HCT116 (cell line): Measurements from ENCODE around the gene BRCA2. TPM values are rescaled to one million over a fixed set of nuclear protein-coding genes. Genes with fewer than 3 reads are reported as not detected.

ENCODE experiments used
- ATAC-seq: fragments of 200-7000 bp; cut with Tn5 transposase; 2 replicates; pipeline ENCODE4 v1.9.1; 2020; ENCODE audit warnings: mild to moderate bottlenecking, moderate library complexity
- BruUV-seq: library from RNA; stranded (reverse); fragments of 400-500 nt; replicated peaks from 2 replicates; lab custom pipeline; 2021; lab: Mats Ljungman, UMichigan
- CTCF ChIA-PET: fragments of 300-600 bp; sonication (Branson Sonifier 250); formaldehyde crosslinking; loops from one replicate; lab custom pipeline; 2021; ENCODE audit warnings: antibody characterized with exemption; lab: Charles Lee
- POLR2A ChIA-PET: fragments of 300-600, 350-600 bp; sonication (Branson Sonifier 250); formaldehyde crosslinking; loops from one replicate; lab custom pipeline; 2021; ENCODE audit warnings: antibody characterized with exemption; lab: Charles Lee
- RAD21 ChIA-PET, 2 experiments: fragments of 300-600 bp; sonication (Branson Sonifier 250); formaldehyde crosslinking; loops; one replicate each; lab custom pipeline; 2023; ENCODE audit warnings: low total read pairs in 2 of 2; ENCODE audit not compliant: uncharacterized antibody in 2 of 2, unreplicated experiment in 2 of 2, low non-redundant PET in 1 of 2; lab: Charles Lee
- DNase-seq: peaks from one replicate; pipeline ENCODE4 v3.0.0-alpha.2; 2010; ENCODE audit warnings: low read depth, low spot score
- H2AFZ ChIP-seq: fragments of 200-600 bp; shearing (Covaris generic), sonication (generic); 2 replicates; pipeline ENCODE4 v1.6.1; 2017; ENCODE audit warnings: low read depth, mixed run types, mixed read lengths, antibody characterized with exemption, low read length; ENCODE audit not compliant: poor library complexity, severe bottlenecking
- H3K27ac ChIP-seq: 2 replicates; pipeline ENCODE4 v1.5.1; 2012; ENCODE audit warnings: low read depth, low read length
- H3K27me3 ChIP-seq: fragments of 200-600 bp; sonication (generic); 2 replicates; pipeline ENCODE4 v1.6.1; 2016; ENCODE audit warnings: mixed run types, low read length, mixed read lengths; ENCODE audit not compliant: insufficient read depth
- H3K36me3 ChIP-seq, 2 experiments: fragments of 200-500 bp in 1 of 2; fragments of 200-600 bp in 1 of 2; sonication (Bioruptor generic) in 1 of 2; sonication (generic) in 1 of 2; 2 replicates each; pipeline versions ENCODE4 v1.5.1 to v1.6.1; 2014 to 2016; ENCODE audit warnings: low read length in 2 of 2, inconsistent platforms in 1 of 2, mixed read lengths in 1 of 2, mixed run types in 1 of 2; ENCODE audit not compliant: insufficient read depth in 2 of 2, control insufficient read depth in 1 of 2
- H3K4me1 ChIP-seq, 2 experiments: fragments of 200-600 bp in 1 of 2; sonication (generic) in 1 of 2; 2 replicates each; pipeline versions ENCODE4 v1.5.1 to v1.6.1; 2012 to 2017; ENCODE audit warnings: low read length in 2 of 2, inconsistent platforms in 1 of 2, mild to moderate bottlenecking in 1 of 2, mixed read lengths in 1 of 2, mixed run types in 1 of 2, moderate library complexity in 1 of 2; ENCODE audit not compliant: insufficient read depth in 2 of 2, control insufficient read depth in 1 of 2
- H3K4me2 ChIP-seq: fragments of 200-600 bp; sonication (generic); 2 replicates; pipeline ENCODE4 v1.6.1; 2017; ENCODE audit warnings: mixed run types, low read length, mixed read lengths
- H3K4me3 ChIP-seq, 2 experiments: fragments of 200-600 bp in 1 of 2; sonication (generic) in 1 of 2; replicated peaks in 1 of 2; 2 replicates each; pipeline ENCODE4 v1.5.1; 2011 to 2016; ENCODE audit warnings: low read length in 2 of 2, control low read depth in 1 of 2, low read depth in 1 of 2, mild to moderate bottlenecking in 1 of 2, mixed read lengths in 1 of 2, mixed run types in 1 of 2
- H3K79me2 ChIP-seq: fragments of 200-600 bp; sonication (generic); 2 replicates; pipeline ENCODE4 v1.6.1; 2017; ENCODE audit warnings: mild to moderate bottlenecking, mixed run types, low read length, moderate library complexity, mixed read lengths; ENCODE audit not compliant: insufficient read depth
- H3K9ac ChIP-seq: fragments of 200-600 bp; sonication (generic); 2 replicates; pipeline ENCODE4 v1.6.1; 2016; ENCODE audit warnings: low read length, mixed read lengths
- H3K9me2 ChIP-seq: fragments of 200-600 bp; sonication (generic), shearing (Covaris generic); 2 replicates; pipeline ENCODE4 v1.6.1; 2017; ENCODE audit warnings: mixed run types, mild to moderate bottlenecking, moderate library complexity; ENCODE audit not compliant: insufficient read depth
- H3K9me3 ChIP-seq, 2 experiments: fragments of 200-500 bp in 1 of 2; fragments of 200-600 bp in 1 of 2; sonication (Bioruptor generic) in 1 of 2; sonication (generic) in 1 of 2; 2 replicates each; pipeline ENCODE4 v1.6.1; 2014 to 2017; ENCODE audit warnings: low read length in 2 of 2, mixed read lengths in 2 of 2, inconsistent platforms in 1 of 2, low read depth in 1 of 2, mild to moderate bottlenecking in 1 of 2, mixed run types in 1 of 2, moderate library complexity in 1 of 2; ENCODE audit not compliant: control insufficient read depth in 1 of 2, insufficient read depth in 1 of 2
- H4K20me1 ChIP-seq: fragments of 200-600 bp; sonication (generic), shearing (Covaris generic); 2 replicates; pipeline ENCODE4 v1.6.1; 2017; ENCODE audit warnings: mixed run types, mild to moderate bottlenecking, moderate library complexity; ENCODE audit not compliant: insufficient read depth
- ATF3 ChIP-seq: IDR thresholded peaks from 2 replicates; pipeline ENCODE4 v1.6.1; 2012
- CBX3 ChIP-seq: IDR thresholded peaks from 2 replicates; pipeline ENCODE4 v1.6.1; 2012; ENCODE audit warnings: low read depth
- EGR1 ChIP-seq: IDR thresholded peaks from 2 replicates; pipeline ENCODE4 v1.6.1; 2012; ENCODE audit warnings: low read depth
- FOSL1 ChIP-seq: IDR thresholded peaks from 2 replicates; pipeline ENCODE4 v1.6.1; 2012; ENCODE audit warnings: low read depth
- MAX ChIP-seq: IDR thresholded peaks from 2 replicates; pipeline ENCODE4 v1.6.1; 2012
- RAD21 ChIP-seq: IDR thresholded peaks from 2 replicates; pipeline ENCODE4 v1.6.1; 2012; ENCODE audit warnings: low read depth, mild to moderate bottlenecking
- REST ChIP-seq: IDR thresholded peaks from 2 replicates; pipeline ENCODE4 v1.6.1; 2012; ENCODE audit warnings: low read depth
- SP1 ChIP-seq: IDR thresholded peaks from 2 replicates; pipeline ENCODE4 v1.6.1; 2012; ENCODE audit warnings: low read depth
- ZBTB33 ChIP-seq: IDR thresholded peaks from 2 replicates; pipeline ENCODE4 v1.6.1; 2011; ENCODE audit warnings: mild to moderate bottlenecking, low read length, moderate library complexity; ENCODE audit not compliant: insufficient replicate concordance; ENCODE audit errors: extremely low read depth
- ZFX ChIP-seq: fragments of 450-650 bp; IDR thresholded peaks from 2 replicates; pipeline ENCODE4 v1.6.1; 2017
- intact Hi-C: fragments of 100-400 bp; cut with micrococcal nuclease; formaldehyde crosslinking; loops from 2 replicates; pipeline ENCODE4 v1.10.0; 2022
- total RNA-seq: library from RNA; stranded (reverse); gene quantifications from one replicate; pipeline ENCODE4 v1.2.1, GENCODE V29; 2021; ENCODE audit not compliant: unreplicated experiment

BRCA2 gene
- total RNA-seq, 1 experiment from 2014 or later, result 14.2 TPM

GRCh38 chr13:32272021-32272683, 43.2 kb upstream of the BRCA2 start:
- intact Hi-C loops, result no loop called here
- no peak overlapping the region for H3K4me3 ChIP-seq
- no peak for TF ChIP-seq EGR1
- TF ChIP-seq CBX3, result no peak
- TF ChIP-seq ZFX, result no peak
- TF ChIP-seq SP1, result no peak
- TF ChIP-seq MAX, result no peak
- no peak for TF ChIP-seq ZBTB33
- no peak for TF ChIP-seq RAD21
- no peak for TF ChIP-seq FOSL1
- no peak for TF ChIP-seq REST
- no peak for TF ChIP-seq ATF3
- peaks cover 0 to 9% of the 10 kb centered on the region in 2 experiments; a peak in 1 of 4 replicates for H3K4me1 ChIP-seq
- no peaks in the 10 kb centered on the region for H3K27me3 ChIP-seq
- H3K9me3 ChIP-seq, result no peaks in the 10 kb centered on the region
- H3K4me2 ChIP-seq, result no peak overlapping the region
- H3K36me3 ChIP-seq, result no peaks in the 10 kb centered on the region
- ATAC-seq (no peak), DNase-seq (no peak)
- H2AFZ ChIP-seq, result no peak overlapping the region
- no TSS peak for BruUV-seq
- POLR2A ChIA-PET, result no interaction called here
- no peaks in the 10 kb centered on the region for H3K79me2 ChIP-seq
- CTCF ChIA-PET, result no interaction called here
- no peaks in the 10 kb centered on the region for H3K9me2 ChIP-seq
- H3K9ac ChIP-seq, result no peak overlapping the region
- RAD21 ChIA-PET, result no interaction called here
- H3K27ac ChIP-seq, result no peak overlapping the region
- H4K20me1 ChIP-seq, result no peaks in the 10 kb centered on the region
